Stimulated activated CD4-positive, alpha-beta T cell treated with anti-CD3 and anti-CD28 coated beads, Interleukin-2, amount 100 ng/mL, for 48 hours (primary cell): ENCODE data around the gene SLC39A12.
"Not testable (repeated sequence)": the region's sequence is repeated elsewhere in the genome, so short reads cannot be mapped to it uniquely, and the experiment has no call there.

Experiments used
- DNase-seq, 2 donors: peaks; one replicate each; pipeline ENCODE4 v3.0.0-alpha.2; 2020

The SLC39A12 gene

DNA sequence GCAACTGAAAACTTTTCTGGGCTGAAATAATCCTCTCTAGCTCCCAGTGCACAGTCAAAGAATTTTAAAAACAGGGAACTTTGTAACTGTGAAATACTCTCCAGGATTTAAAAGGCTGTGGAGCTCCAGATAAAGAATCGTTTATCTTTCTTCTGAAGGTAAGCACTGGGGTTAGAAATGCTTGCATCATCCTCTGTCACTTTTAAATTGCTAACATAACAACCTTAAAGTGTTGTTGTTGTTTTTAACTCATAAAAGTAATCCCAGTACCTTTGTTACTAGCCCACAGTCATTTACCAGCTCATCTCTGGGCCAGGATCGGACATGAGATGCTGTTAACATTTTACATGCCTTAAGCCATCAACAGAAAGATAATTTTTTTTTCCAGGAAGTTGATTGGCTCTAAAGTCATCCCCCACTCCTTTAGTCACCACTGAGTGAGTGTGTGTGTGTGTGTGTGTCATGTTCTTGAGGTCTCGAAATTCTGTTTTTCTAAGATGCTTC is at the start of gene SLC39A12:
SLC39A12 (plus strand) TSS at position 51 of the 504 bp plus-strand sequence. CDS start 1,359 bp downstream, outside the sequence.
- no peak for DNase-seq

GRCh38 chr10:17904564-17904963 is 47.2 kb upstream of the SLC39A12 start:
- DNase-seq: no peak

DNA sequence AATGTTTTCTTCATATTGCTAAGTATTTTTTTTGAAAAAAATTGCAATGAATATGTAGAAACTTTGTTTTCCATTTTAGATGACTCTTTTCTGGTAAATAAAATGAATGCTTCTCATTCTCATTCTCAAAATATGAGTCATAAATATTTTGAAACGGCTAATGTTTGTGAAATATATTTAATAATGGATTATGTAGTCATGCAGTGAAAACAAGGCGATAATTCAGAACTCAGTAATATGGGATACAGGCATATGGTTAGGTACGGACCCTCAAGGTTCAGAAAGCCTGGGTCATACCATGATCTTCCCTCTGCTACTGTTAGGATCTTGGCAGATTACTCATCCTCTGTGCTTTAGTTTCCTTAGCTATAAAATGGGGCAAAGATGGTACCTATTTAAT is 46.2 kb upstream of the SLC39A12 start:
- DNase-seq: no peak

DNA sequence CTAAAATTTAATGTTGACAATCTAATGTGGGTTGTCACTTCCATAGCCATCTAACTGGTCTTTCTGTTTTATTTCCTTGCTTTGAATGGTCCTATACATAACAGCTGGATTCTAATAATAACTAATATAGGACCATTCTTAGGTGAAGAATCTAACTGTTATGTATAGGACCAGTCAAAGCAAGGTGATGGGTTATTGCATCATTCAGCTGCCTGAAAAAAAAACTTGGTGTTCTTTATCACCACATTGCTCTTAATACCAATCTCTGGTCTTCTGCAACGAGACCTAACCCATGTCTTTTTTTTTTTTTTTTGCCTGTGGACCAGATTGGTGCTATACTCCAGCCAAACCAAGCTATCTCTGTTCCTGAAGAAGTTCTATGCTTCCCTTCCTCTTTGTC is 45.7 kb upstream of the SLC39A12 start:
- no peak for DNase-seq

GRCh38 chr10:17907641-17908040 is 44.1 kb upstream of the SLC39A12 start:
- no peak for DNase-seq

GRCh38 chr10:17910125-17910789 is 41.5 kb upstream of the SLC39A12 start:
- DNase-seq: no peak

- DNase-seq: no peak
Measured at GRCh38 chr10:17912754-17913153, 39.0 kb upstream of the SLC39A12 start.

DNA sequence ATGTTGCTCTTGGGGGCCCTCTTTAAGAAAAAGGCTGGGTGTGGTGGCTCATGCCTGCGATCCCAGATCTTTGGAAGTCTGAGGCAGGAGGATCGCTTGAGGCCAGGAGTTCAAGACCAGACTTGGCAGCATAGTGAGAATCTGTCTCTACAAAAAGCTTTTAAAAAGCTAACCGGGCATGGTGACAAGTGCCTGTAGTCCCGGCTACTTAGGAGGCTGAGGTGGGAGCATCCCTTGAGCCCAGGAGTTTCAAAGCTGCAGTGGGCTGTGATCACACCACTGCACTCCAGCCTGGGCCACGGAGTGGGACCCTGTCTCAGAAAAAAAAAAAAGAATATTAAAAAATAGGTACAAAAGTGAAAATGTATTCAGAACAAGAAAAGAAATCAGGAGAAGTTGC is 38.1 kb upstream of the SLC39A12 start:
- DNase-seq: no peak

- no peak for DNase-seq
Measured at GRCh38 chr10:17914169-17915045, 37.3 kb upstream of the SLC39A12 start.

DNA sequence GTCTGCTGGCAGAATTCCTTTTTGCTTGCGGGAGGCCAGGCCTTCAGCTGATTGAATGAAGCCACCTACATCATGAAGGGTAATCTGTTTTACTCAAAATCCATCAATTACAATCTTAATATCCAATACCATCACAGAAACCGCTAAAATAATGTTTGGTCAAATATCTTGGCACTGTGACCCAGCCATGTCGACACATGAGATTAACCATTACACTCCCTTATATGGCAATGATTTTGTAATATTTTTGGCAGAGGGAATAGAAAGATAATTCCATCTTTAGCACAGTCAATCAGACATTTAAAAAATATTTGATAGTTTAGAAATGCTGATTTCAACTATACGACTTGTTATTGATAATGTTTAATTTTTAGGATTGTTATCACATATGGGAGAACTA is 36.5 kb upstream of the SLC39A12 start:
- no peak for DNase-seq

- no peak for DNase-seq
Measured at GRCh38 chr10:17918187-17918903, 33.4 kb upstream of the SLC39A12 start.

DNA sequence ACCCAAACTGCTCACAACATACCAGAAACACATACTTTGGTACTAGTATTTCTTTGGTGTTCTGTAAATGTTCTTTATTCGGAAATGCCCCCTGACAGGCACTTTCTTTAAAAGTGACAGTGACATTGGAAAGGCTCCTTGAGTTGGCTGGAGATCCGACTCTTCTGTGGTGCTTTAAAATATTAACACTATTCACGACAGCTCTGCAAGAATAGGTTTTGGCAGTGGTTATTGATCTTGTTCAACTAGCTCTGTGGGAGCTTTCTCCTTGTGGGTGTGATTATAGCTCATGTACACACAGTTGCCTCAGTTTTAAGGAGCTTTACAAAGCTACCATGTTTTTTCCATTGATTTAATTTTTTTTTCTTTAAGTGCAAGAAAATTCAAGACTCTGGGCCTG is 30.3 kb upstream of the SLC39A12 start:
- DNase-seq: no peak

DNA sequence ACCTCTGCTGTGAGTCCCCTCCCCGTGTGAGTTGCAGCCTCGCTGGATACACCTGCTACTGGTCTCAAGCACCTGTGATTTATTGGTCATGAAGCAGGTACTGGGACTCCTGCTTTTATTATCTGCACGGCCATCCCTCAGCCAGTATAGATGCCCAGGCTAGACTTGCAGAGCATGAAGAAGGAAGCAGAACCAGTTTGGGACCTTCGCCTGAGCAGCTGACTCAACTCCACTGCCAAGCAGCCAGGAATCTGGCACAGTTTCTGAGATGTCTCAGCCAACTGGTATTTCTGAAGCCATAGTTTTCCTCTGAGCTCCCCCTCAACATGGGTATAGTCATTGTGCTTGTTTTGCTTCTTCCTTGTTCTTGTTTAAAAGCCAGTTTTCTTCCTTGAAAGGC is 28.0 kb upstream of the SLC39A12 start:
- no peak for DNase-seq

DNA sequence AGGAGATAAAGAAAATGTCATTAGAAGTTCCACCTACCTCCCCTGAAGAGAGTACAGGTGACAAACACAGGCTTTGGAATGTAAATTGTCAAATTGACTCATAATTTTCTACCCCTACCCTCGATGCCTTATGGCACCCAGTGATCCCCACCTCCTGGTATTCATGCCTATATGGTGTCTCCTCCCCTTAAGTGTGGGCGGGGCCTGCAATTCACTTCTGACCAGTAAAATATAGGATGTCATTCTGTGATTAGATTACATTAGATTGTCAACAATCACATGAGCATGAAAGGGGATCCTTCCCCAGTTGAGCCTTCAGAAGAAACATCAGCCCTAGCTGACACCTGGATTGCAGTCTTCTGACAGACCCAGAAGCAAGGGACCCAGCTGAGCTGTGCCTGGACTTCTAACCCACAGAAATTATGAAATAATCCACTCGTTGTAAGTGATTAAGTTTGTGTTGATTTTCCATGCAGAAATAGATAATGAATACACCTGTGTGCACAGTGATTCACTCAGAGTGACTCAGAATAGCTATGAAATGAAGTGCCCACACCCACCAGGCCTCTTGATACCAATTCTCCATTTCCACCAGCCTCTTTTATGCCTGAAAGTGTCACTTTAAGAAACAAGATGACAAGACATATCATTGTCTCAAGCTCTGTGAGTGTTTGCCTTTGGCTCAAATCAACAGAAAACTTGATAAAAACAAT is 8.5 kb upstream of the SLC39A12 start:
- no peak for DNase-seq

DNA sequence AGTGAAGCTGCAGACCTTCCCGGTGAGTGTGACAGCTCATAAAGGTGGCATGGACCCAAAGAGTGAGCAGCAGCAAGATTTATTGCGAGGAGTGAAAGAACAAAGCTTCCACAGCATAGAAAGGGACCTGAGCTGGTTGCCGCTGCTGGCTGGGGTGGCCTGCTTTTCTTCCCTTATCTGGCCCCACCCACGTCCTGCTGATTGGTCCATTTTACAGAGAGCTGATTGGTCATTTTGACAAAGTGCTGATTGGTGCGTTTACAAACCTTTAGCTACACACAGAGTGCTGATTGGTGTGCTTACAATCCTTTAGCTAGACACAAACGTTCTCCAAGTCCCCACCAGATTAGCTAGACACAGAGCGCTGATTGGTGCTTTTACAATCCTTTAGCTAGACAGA is 1.4 kb upstream of the SLC39A12 start:
- DNase-seq: not testable (repeated sequence)

DNA sequence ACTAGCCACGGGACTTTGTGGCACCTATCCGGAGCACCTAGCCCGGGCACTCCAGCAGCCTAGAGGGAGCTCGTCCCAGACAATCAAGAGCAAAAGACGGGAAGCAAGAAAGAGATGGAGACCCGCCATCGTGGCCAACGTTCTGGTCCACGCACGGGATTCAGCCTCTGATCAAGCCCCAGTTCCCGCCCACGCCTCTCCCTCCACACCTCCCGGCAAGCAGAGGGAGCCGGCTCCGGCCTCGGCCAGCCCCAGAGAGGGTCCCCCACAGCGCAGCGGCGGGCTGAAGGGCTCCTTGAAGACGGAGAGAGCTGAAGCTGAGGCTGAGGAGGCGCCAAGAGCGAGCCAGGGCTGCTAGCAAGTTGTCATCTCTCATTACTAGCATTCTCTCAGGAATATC is 992 bp upstream of the SLC39A12 start:
- DNase-seq: no peak

- DNase-seq: not testable (repeated sequence)
Measured at GRCh38 chr10:17954372-17954771, 2.7 kb downstream of the SLC39A12 start.

- no peak for DNase-seq
Measured at GRCh38 chr10:17954861-17955260, 3.1 kb downstream of the SLC39A12 start.

GRCh38 chr10:17958049-17958448 is 6.3 kb downstream of the SLC39A12 start:
- no peak for DNase-seq

- DNase-seq: no peak
Measured at GRCh38 chr10:17959870-17960269, 8.2 kb downstream of the SLC39A12 start.

GRCh38 chr10:17961551-17962422 is 10.1 kb downstream of the SLC39A12 start:
- no peak for DNase-seq

- DNase-seq: no peak
Measured at GRCh38 chr10:17963431-17963830, 11.7 kb downstream of the SLC39A12 start.
